Measurements from ENCODE around the gene VIP.

DNA sequence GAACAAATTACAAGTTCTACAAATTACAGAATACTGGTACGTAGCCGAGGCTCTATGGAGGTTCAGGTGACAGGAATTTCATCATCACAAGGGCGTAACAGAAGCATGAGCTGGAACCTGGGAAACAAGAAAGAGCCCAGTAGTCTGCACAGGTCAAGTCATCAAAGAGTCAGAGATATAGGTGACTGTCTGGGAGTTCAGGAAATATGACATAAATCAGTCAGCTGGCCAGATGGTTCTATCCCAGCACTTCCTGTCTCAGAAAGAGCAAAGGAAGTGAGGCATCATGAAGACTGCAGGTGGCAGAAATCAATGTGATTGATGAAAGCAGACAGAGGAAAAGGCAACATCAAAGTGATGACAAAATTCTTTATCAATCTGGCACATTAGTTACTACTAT, 29.6 kb upstream of the VIP start:
- TF ChIP-seq POLR2A (IDR thresholded peaks at IDR 0.05; ENCODE audit: low read length): no peak
- TF ChIP-seq GATA1 (IDR thresholded peaks at IDR 0.05; ENCODE audit: low read depth, low read length): no peak
